PFSK-1 (cell line): ENCODE data around the gene PROSER3.

Experiments
- FOXP2 ChIP-seq: optimal IDR thresholded peaks from 2 replicates; pipeline ENCODE3; 2011; ENCODE audit warnings: borderline replicate concordance, control low read depth, inconsistent platforms; ENCODE audit not compliant: insufficient read depth; ENCODE audit errors: extremely low read length, extremely low read depth
- POLR2AphosphoS5 ChIP-seq: IDR thresholded peaks from 2 replicates; pipeline ENCODE4 v1.6.1; 2012; ENCODE audit warnings: low read depth, mild to moderate bottlenecking, control low read depth, low read length, moderate library complexity
- REST ChIP-seq, 2 experiments: IDR thresholded peaks; 2 replicates each; pipeline versions ENCODE4 v1.6.1 to v1.8.0; 2011 to 2012; ENCODE audit warnings: low read depth in 2 of 2, low read length in 2 of 2, control low read depth in 1 of 2, inconsistent platforms in 1 of 2, mild to moderate bottlenecking in 1 of 2, moderate library complexity in 1 of 2; ENCODE audit not compliant: insufficient read depth in 1 of 2
- SIN3A ChIP-seq: IDR thresholded peaks from 2 replicates; pipeline ENCODE4 v1.6.1; 2012; ENCODE audit warnings: mild to moderate bottlenecking, low read length, moderate library complexity, borderline replicate concordance; ENCODE audit not compliant: insufficient read depth
- TAF1 ChIP-seq: IDR thresholded peaks from 2 replicates; pipeline ENCODE4 v1.6.1; 2012; ENCODE audit warnings: low read length, control low read depth, borderline replicate concordance; ENCODE audit not compliant: insufficient read depth

The PROSER3 gene

GRCh38 chr19:35727956-35728706 lies 29.8 kb upstream of the PROSER3 start:
- no peak for TF ChIP-seq TAF1
- no peak for TF ChIP-seq SIN3A
- TF ChIP-seq FOXP2, result no peak
- no peak for TF ChIP-seq POLR2AphosphoS5
- TF ChIP-seq REST (IDR thresholded peaks at IDR 0.05; ENCODE audit: insufficient read depth in 1 of 2, low read depth in 2 of 2, low read length in 2 of 2), result no peak

GRCh38 chr19:35729021-35729420 lies 29.0 kb upstream of the PROSER3 start:
- TF ChIP-seq SIN3A (no peak), FOXP2 (no peak), REST (IDR thresholded peaks at IDR 0.05; ENCODE audit: insufficient read depth in 1 of 2, low read depth in 2 of 2, low read length in 2 of 2) (no peak)

- TF ChIP-seq FOXP2 (no peak), SIN3A (no peak), TAF1 (no peak)
Observed at GRCh38 chr19:35729763-35730162, 28.2 kb upstream of the PROSER3 start.

GRCh38 chr19:35730326-35730725 lies 27.6 kb upstream of the PROSER3 start:
- TF ChIP-seq SIN3A (no peak), FOXP2 (no peak), REST (IDR thresholded peaks at IDR 0.05; ENCODE audit: insufficient read depth in 1 of 2, low read depth in 2 of 2, low read length in 2 of 2) (no peak), TAF1 (no peak), POLR2AphosphoS5 (no peak)

- TF ChIP-seq TAF1 (no peak), POLR2AphosphoS5 (no peak), FOXP2 (no peak), REST (IDR thresholded peaks at IDR 0.05; ENCODE audit: insufficient read depth in 1 of 2, low read depth in 2 of 2, low read length in 2 of 2) (no peak), SIN3A (no peak)
Observed at GRCh38 chr19:35731353-35731752, 26.6 kb upstream of the PROSER3 start.
